Measurements from ENCODE around the gene SUN1. TPM values are rescaled to one million over a fixed set of nuclear protein-coding genes. Genes with fewer than 3 reads are reported as not detected.
"Not testable (repeated sequence)": the region's sequence is repeated elsewhere in the genome, so short reads cannot be mapped to it uniquely, and the experiment has no call there.

Gene SUN1
- total RNA-seq, 1 donor from 2014 or later: 111 TPM

- TF ChIP-seq CTCF (IDR thresholded peaks at IDR 0.05): no peak
- peak overlapping the region; percentile 58 for H3K27ac ChIP-seq
- DNase-seq (no peak), ATAC-seq (peak in 1 of 2 donors; percentile 27)
- H3K9me3 ChIP-seq: no peaks in the 10 kb centered on the region
- no peaks in the 10 kb centered on the region for H3K27me3 ChIP-seq (ENCODE audit: low read depth)
- peak overlapping the region; percentile 28 for H3K4me3 ChIP-seq
- H3K4me1 ChIP-seq: peaks cover 23% of the 10 kb centered on the region
- H3K36me3 ChIP-seq: no peaks in the 10 kb centered on the region
- intact Hi-C loops (cut with DNase I): no loop called here
Observed at GRCh38 chr7:802500-803242, 29.6 kb upstream of the SUN1 start.

GRCh38 chr7:803243-803635, 29.0 kb upstream of the SUN1 start:
- Histone ChIP-seq H3K4me1 (peaks cover 23% of the 10 kb centered on the region), H3K4me3 (no peak overlapping the region), H3K27ac (no peak overlapping the region), H3K27me3 (ENCODE audit: low read depth) (no peaks in the 10 kb centered on the region), H3K9me3 (no peaks in the 10 kb centered on the region), H3K36me3 (no peaks in the 10 kb centered on the region)
- ATAC-seq: peak in 1 of 2 donors; percentile 6
- no peak for DNase-seq
- TF ChIP-seq CTCF (IDR thresholded peaks at IDR 0.05): no peak
- intact Hi-C loops (cut with DNase I): no loop called here

- peaks cover 23% of the 10 kb centered on the region for H3K4me1 ChIP-seq
- intact Hi-C loops (cut with DNase I); H3K9me3 ChIP-seq; H3K4me3 ChIP-seq; H3K27me3 ChIP-seq (ENCODE audit: low read depth); DNase-seq; H3K27ac ChIP-seq; ATAC-seq; H3K36me3 ChIP-seq: not testable (repeated sequence)
Observed at GRCh38 chr7:803796-804195, 28.5 kb upstream of the SUN1 start.

GRCh38 chr7:805261-805660, 27.0 kb upstream of the SUN1 start:
- Histone ChIP-seq H3K36me3 (no peaks in the 10 kb centered on the region), H3K9me3 (no peaks in the 10 kb centered on the region), H3K4me1 (peaks cover 23% of the 10 kb centered on the region), H3K27ac (peak overlapping the region; percentile 37), H3K4me3 (peak overlapping the region; percentile 11), H3K27me3 (ENCODE audit: low read depth) (no peaks in the 10 kb centered on the region)
- no peak for ATAC-seq
- intact Hi-C loops (cut with DNase I): no loop called here
- DNase-seq: no peak
- TF ChIP-seq CTCF (IDR thresholded peaks at IDR 0.05): no peak

- Histone ChIP-seq H3K4me3 (peak overlapping the region; percentile 74), H3K4me1 (peaks cover 38% of the 10 kb centered on the region), H3K27ac (peak overlapping the region; percentile 72), H3K36me3 (no peaks in the 10 kb centered on the region), H3K9me3 (no peaks in the 10 kb centered on the region), H3K27me3 (ENCODE audit: low read depth) (no peaks in the 10 kb centered on the region)
- intact Hi-C loops (cut with DNase I): no loop called here
- peak; percentile 6 to 34 for ATAC-seq
- TF ChIP-seq CTCF (IDR thresholded peaks at IDR 0.05): no peak
- DNase-seq: peak; percentile 41
Observed at GRCh38 chr7:815284-816216, 16.7 kb upstream of the SUN1 start.
